H1 (cell line): ENCODE results near the gene BARX2. TPM values are rescaled to one million over a fixed set of nuclear protein-coding genes. Genes with fewer than 3 reads are reported as not detected.

Source experiments
- CTCF ChIA-PET: fragments of 300-600 bp; sonication (Branson Sonifier 250); formaldehyde crosslinking; loops from one replicate; lab custom pipeline; 2021; ENCODE audit not compliant: partially characterized antibody; lab: Charles Lee
- POLR2A ChIA-PET: fragments of 300-600 bp; sonication (Branson Sonifier 250); formaldehyde crosslinking; loops from one replicate; lab custom pipeline; 2021; ENCODE audit warnings: inconsistent platforms; ENCODE audit not compliant: partially characterized antibody; lab: Charles Lee
- DNase-seq, 2 experiments: peaks; one replicate each; pipeline versions ENCODE4 v3.0.0 to v3.0.0-alpha.2; 2010 to 2022; ENCODE audit warnings: low spot score in 2 of 2, low read depth in 1 of 2, mixed read lengths in 1 of 2
- FAIRE-seq: peaks from 2 replicates; lab custom pipeline; 2011; peaks lifted over from hg19 to GRCh38; lab: Jason Lieb, UNC
- H2AFZ ChIP-seq: 2 replicates; pipeline ENCODE4 v1.8.1; 2012; ENCODE audit warnings: low read length, inconsistent platforms
- H2AK5ac ChIP-seq: 2 replicates; pipeline ENCODE4 v1.6.1; 2013; ENCODE audit warnings: low read depth, low read length
- H2BK120ac ChIP-seq: replicated peaks from 2 replicates; pipeline ENCODE3; 2013; ENCODE audit warnings: low read depth, low read length, inconsistent platforms
- H2BK12ac ChIP-seq: 2 replicates; pipeline ENCODE4 v1.6.1; 2013; ENCODE audit warnings: low read depth, low read length
- H2BK15ac ChIP-seq: 2 replicates; pipeline ENCODE4 v1.6.1; 2013; ENCODE audit warnings: low read length
- H2BK20ac ChIP-seq: 2 replicates; pipeline ENCODE4 v1.6.1; 2013; ENCODE audit warnings: low read length
- H2BK5ac ChIP-seq: 2 replicates; pipeline ENCODE4 v1.6.1; 2013; ENCODE audit warnings: low read depth, low read length
- H3K14ac ChIP-seq: 2 replicates; pipeline ENCODE4 v1.6.1; 2013; ENCODE audit warnings: inconsistent platforms; ENCODE audit not compliant: insufficient read length
- H3K18ac ChIP-seq: 2 replicates; pipeline ENCODE4 v1.6.1; 2013; ENCODE audit warnings: low read length; ENCODE audit errors: extremely low read depth
- H3K23ac ChIP-seq: 2 replicates; pipeline ENCODE4 v1.6.1; 2013; ENCODE audit warnings: inconsistent platforms; ENCODE audit not compliant: insufficient read length
- H3K23me2 ChIP-seq: 2 replicates; pipeline ENCODE4 v1.6.1; 2013; ENCODE audit warnings: low read depth, low read length
- H3K27ac ChIP-seq: 2 replicates; pipeline ENCODE4 v1.6.1; 2011; ENCODE audit warnings: low read depth, low read length, inconsistent platforms
- H3K27me3 ChIP-seq, 4 experiments: replicated peaks in 1 of 4; 1 replicate in 1 of 4; 2 replicates in 3 of 4; pipeline versions ENCODE4 v1.6.1 to v1.8.1; 2011 to 2013; ENCODE audit warnings: low read length in 3 of 4, mild to moderate bottlenecking in 3 of 4, inconsistent platforms in 2 of 4, mixed read lengths in 2 of 4, moderate library complexity in 1 of 4; ENCODE audit not compliant: control insufficient read depth in 3 of 4, insufficient read depth in 3 of 4; ENCODE audit errors: extremely low read depth in 1 of 4
- H3K36me3 ChIP-seq, 4 experiments: 2 replicates each; pipeline versions ENCODE4 v1.6.1 to v1.8.1; 2011 to 2013; ENCODE audit warnings: mild to moderate bottlenecking in 4 of 4, low read length in 3 of 4, moderate library complexity in 2 of 4, control low read depth in 1 of 4, inconsistent platforms in 1 of 4; ENCODE audit not compliant: insufficient read depth in 4 of 4, control insufficient read depth in 2 of 4
- H3K4ac ChIP-seq: replicated peaks from 2 replicates; pipeline ENCODE3; 2013; ENCODE audit warnings: low read length, low read depth, mixed read lengths, inconsistent platforms; ENCODE audit not compliant: insufficient read length
- H3K4me1 ChIP-seq, 4 experiments: replicated peaks in 1 of 4; 1 replicate in 1 of 4; 2 replicates in 3 of 4; pipeline versions ENCODE4 v1.6.1 to v1.8.1; 2011 to 2013; ENCODE audit warnings: low read length in 3 of 4, inconsistent platforms in 2 of 4, mixed read lengths in 1 of 4; ENCODE audit not compliant: insufficient read depth in 4 of 4, control insufficient read depth in 3 of 4
- H3K4me2 ChIP-seq, 2 experiments: 2 replicates each; pipeline versions ENCODE4 v1.6.1 to v1.8.1; 2011 to 2013; ENCODE audit warnings: low read depth in 2 of 2, low read length in 2 of 2, control low read depth in 1 of 2, inconsistent platforms in 1 of 2, mild to moderate bottlenecking in 1 of 2; ENCODE audit not compliant: insufficient read depth in 1 of 2
- H3K4me3 ChIP-seq, 4 experiments: fragments of 200-600, 300-600 bp in 1 of 4; sonication (generic), shearing (Covaris generic), sonication (Bioruptor Twin) in 1 of 4; 2 replicates each; pipeline versions ENCODE4 v1.5.1 to v1.8.1; 2011 to 2016; ENCODE audit warnings: low read length in 4 of 4, low read depth in 3 of 4, control low read depth in 2 of 4, inconsistent platforms in 2 of 4, mild to moderate bottlenecking in 2 of 4, mixed read lengths in 1 of 4, moderate library complexity in 1 of 4; ENCODE audit not compliant: insufficient read depth in 2 of 4; ENCODE audit errors: extremely low read depth in 1 of 4
- H3K56ac ChIP-seq: replicated peaks from 2 replicates; pipeline ENCODE3; 2013; ENCODE audit warnings: low read depth, mild to moderate bottlenecking, mixed read lengths, low read length, inconsistent platforms; ENCODE audit not compliant: insufficient read length
- H3K79me1 ChIP-seq: 2 replicates; pipeline ENCODE4 v1.6.1; 2013; ENCODE audit warnings: low read depth, low read length, control low read depth
- H3K79me2 ChIP-seq, 2 experiments: 2 replicates each; pipeline versions ENCODE4 v1.6.1 to v1.8.1; 2012 to 2013; ENCODE audit warnings: low read length in 2 of 2, mild to moderate bottlenecking in 2 of 2, inconsistent platforms in 1 of 2; ENCODE audit not compliant: insufficient read depth in 2 of 2, control insufficient read depth in 1 of 2
- H3K9ac ChIP-seq, 4 experiments: replicated peaks in 1 of 4; 1 replicate in 1 of 4; 2 replicates in 3 of 4; pipeline versions ENCODE4 v1.6.1 to v1.8.1; 2011 to 2013; ENCODE audit warnings: low read depth in 3 of 4, low read length in 3 of 4, control low read depth in 2 of 4, mild to moderate bottlenecking in 2 of 4, moderate library complexity in 2 of 4, inconsistent platforms in 1 of 4; ENCODE audit errors: extremely low read depth in 1 of 4
- H3K9me3 ChIP-seq, 2 experiments: 2 replicates each; pipeline versions ENCODE4 v1.6.1 to v1.8.1; 2012 to 2013; ENCODE audit warnings: mild to moderate bottlenecking in 2 of 2, moderate library complexity in 2 of 2, control low read depth in 1 of 2, inconsistent platforms in 1 of 2, low read depth in 1 of 2, low read length in 1 of 2, mixed read lengths in 1 of 2; ENCODE audit not compliant: insufficient read depth in 2 of 2
- H4K20me1 ChIP-seq, 2 experiments: replicated peaks in 1 of 2; 2 replicates each; pipeline versions ENCODE3 to v1.8.1; 2011 to 2013; ENCODE audit warnings: inconsistent platforms in 2 of 2, low read length in 2 of 2, mild to moderate bottlenecking in 1 of 2; ENCODE audit not compliant: insufficient read depth in 2 of 2, control insufficient read depth in 1 of 2
- H4K5ac ChIP-seq: 2 replicates; pipeline ENCODE4 v1.6.1; 2013; ENCODE audit warnings: low read length, low read depth, mixed read lengths, inconsistent platforms; ENCODE audit not compliant: insufficient read length
- H4K8ac ChIP-seq: 2 replicates; pipeline ENCODE4 v1.8.0; 2013; ENCODE audit warnings: mild to moderate bottlenecking, moderate library complexity, low read length, inconsistent platforms; ENCODE audit not compliant: insufficient read depth; ENCODE audit errors: extremely low read depth
- H4K91ac ChIP-seq: replicated peaks from 2 replicates; pipeline ENCODE3; 2013; ENCODE audit warnings: low read length, mixed read lengths, inconsistent platforms; ENCODE audit not compliant: insufficient read length
- CREB1 ChIP-seq: IDR thresholded peaks from 2 replicates; pipeline ENCODE4 v1.6.1; 2012; ENCODE audit warnings: inconsistent platforms
- CTCF ChIP-seq, 3 experiments: IDR thresholded peaks; 1 replicate in 2 of 3; 2 replicates in 1 of 3; pipeline versions ENCODE4 v1.5.1 to v1.6.1; 2011; ENCODE audit warnings: low read length in 3 of 3, mild to moderate bottlenecking in 3 of 3, inconsistent platforms in 2 of 3, low read depth in 1 of 3, moderate library complexity in 1 of 3; ENCODE audit not compliant: insufficient read depth in 1 of 3; ENCODE audit errors: control extremely low read depth in 1 of 3
- EGR1 ChIP-seq: IDR thresholded peaks from 2 replicates; pipeline ENCODE4 v1.6.1; 2011; ENCODE audit warnings: low read depth, low read length, borderline replicate concordance
- NANOG ChIP-seq: IDR thresholded peaks from 2 replicates; pipeline ENCODE4 v1.6.1; 2011; ENCODE audit warnings: low read length, low read depth, mild to moderate bottlenecking, inconsistent platforms; ENCODE audit not compliant: insufficient read depth, poor library complexity, severe bottlenecking
- NRF1 ChIP-seq: IDR thresholded peaks from 2 replicates; pipeline ENCODE4 v1.6.1; 2011; ENCODE audit warnings: mild to moderate bottlenecking, low read depth, low read length, improper control_type of control experiment
- RAD21 ChIP-seq, 2 experiments: IDR thresholded peaks in 1 of 2; conservative IDR thresholded peaks in 1 of 2; 2 replicates each; pipeline ENCODE4 v1.6.1; 2011; ENCODE audit warnings: low read depth in 2 of 2, low read length in 2 of 2, improper control_type of control experiment in 1 of 2, inconsistent platforms in 1 of 2, mild to moderate bottlenecking in 1 of 2, moderate library complexity in 1 of 2
- SIN3A ChIP-seq, 2 experiments: IDR thresholded peaks in 1 of 2; conservative IDR thresholded peaks in 1 of 2; 2 replicates each; pipeline ENCODE4 v1.6.1; 2011 to 2012; ENCODE audit warnings: low read length in 2 of 2, improper control_type of control experiment in 1 of 2, low read depth in 1 of 2, mild to moderate bottlenecking in 1 of 2
- SIRT6 ChIP-seq: IDR thresholded peaks from one replicate; pipeline ENCODE4 v1.7.1; 2012; ENCODE audit warnings: low read length, inconsistent platforms
- YY1 ChIP-seq: IDR thresholded peaks from 2 replicates; pipeline ENCODE4 v1.6.1; 2011; ENCODE audit warnings: low read depth, mild to moderate bottlenecking, low read length
- WGBS, 2 experiments: shearing (Covaris generic) in 1 of 2; methylation state at CpG; one replicate each; pipeline versions ENCODE4 v1.1.6 to v1.1.7; 2013 to 2015; ENCODE audit warnings: low lambda C conversion rate in 2 of 2, mixed read lengths in 2 of 2, inconsistent platforms in 1 of 2, low coverage in 1 of 2, missing lambda C conversion rate in 1 of 2; ENCODE audit not compliant: insufficient replicate concordance in 2 of 2, insufficient coverage in 1 of 2, insufficient read length in 1 of 2; ENCODE audit errors: extremely low coverage in 1 of 2, missing lambda C conversion rate in 1 of 2; 5-methylcytosine and 5-hydroxymethylcytosine counted together
- polyA plus RNA-seq, 7 experiments: library from polyadenylated mRNA; depleted of rRNA in 3 of 7; stranded (reverse) in 5 of 7; unstranded in 2 of 7; fragments of >200 nt in 5 of 7; fragments of 200-250 nt in 2 of 7; gene quantifications; 1 replicate in 5 of 7; 2 replicates in 1 of 7; 4 replicates in 1 of 7; pipeline versions ENCODE4 v1.2.1 to v1.2.3, GENCODE V29; 2011 to 2013; ENCODE audit warnings: missing spikeins in 2 of 7, mixed read lengths in 2 of 7
- total RNA-seq: library from RNA; stranded (reverse); fragmentation: NEBNext Ultra II Directional; extraction: Animal tissue kit (Norgen Biotek cat#: 25700); gene quantifications from 2 replicates; pipeline ENCODE4 v1.2.1, GENCODE V29; 2021

BARX2 gene
- total and polyA plus RNA-seq, 2 of the 8 experiments (the other 6 are each of a cell fraction or from before 2014, with no cell fraction given) = not detected

GRCh38 chr11:129331871-129332274 is 43.8 kb upstream of the BARX2 start:
- H3K14ac ChIP-seq = no peak overlapping the region
- H3K4me3 ChIP-seq = no peak overlapping the region
- DNase-seq (peak; percentile 64 to 89), FAIRE-seq (peak; percentile 85)
- no peak overlapping the region for H4K91ac ChIP-seq
- H3K23me2 ChIP-seq = no peaks in the 10 kb centered on the region
- no peak overlapping the region for H2BK20ac ChIP-seq
- H3K56ac ChIP-seq = no peak overlapping the region
- no peak overlapping the region for H2AFZ ChIP-seq
- no peaks in the 10 kb centered on the region for H3K79me2 ChIP-seq
- no peaks in the 10 kb centered on the region for H3K9me3 ChIP-seq
- no peak overlapping the region for H2BK12ac ChIP-seq
- ChIA-PET CTCF (interaction anchor here (0.6 to 7.4 kb wide), 22 partner anchors 16 to 440 kb away, joined by 3 to 88 read pairs (median 4); no protein-coding TSS in a partner anchor), POLR2A (interaction anchor here (0.8 kb wide), 1 partner anchor 52 kb away, joined by 3 read pairs; no protein-coding TSS in a partner anchor)
- H4K20me1 ChIP-seq = no peaks in the 10 kb centered on the region
- H4K8ac ChIP-seq = no peak overlapping the region
- H3K4ac ChIP-seq = no peak overlapping the region
- H3K9ac ChIP-seq = no peak overlapping the region
- no peak overlapping the region for H2BK15ac ChIP-seq
- TF ChIP-seq RAD21 (IDR thresholded peaks at IDR 0.05 in 1 of 2, conservative IDR thresholded peaks at IDR 0.05 in 1 of 2; ENCODE audit: low read depth in 2 of 2, low read length in 2 of 2) (peak; percentile 99 to 100), NRF1 (no peak), SIRT6 (no peak), CREB1 (0 out of 2 replicates have a peak, but pooled peaks have one; percentile 20), EGR1 (0 out of 2 replicates have a peak, but pooled peaks have one; percentile 14), NANOG (peak; percentile 35), YY1 (0 out of 2 replicates have a peak, but pooled peaks have one; percentile 61), CTCF (IDR thresholded peaks at IDR 0.05; ENCODE audit: control extremely low read depth in 1 of 3, insufficient read depth in 1 of 3, low read depth in 1 of 3, low read length in 3 of 3) (peak; percentile 93 to 95 (median 94)), SIN3A (conservative IDR thresholded peaks at IDR 0.05 in 1 of 2, IDR thresholded peaks at IDR 0.05 in 1 of 2; ENCODE audit: low read depth in 1 of 2, low read length in 2 of 2) (peak; percentile 75 to 82; a peak in 2 of 4 replicates)
- H2AK5ac ChIP-seq = no peak overlapping the region
- no peaks in the 10 kb centered on the region for H3K79me1 ChIP-seq
- H3K27me3 ChIP-seq = no peaks in the 10 kb centered on the region
- no peak overlapping the region for H3K4me2 ChIP-seq
- H3K27ac ChIP-seq = no peak overlapping the region
- H2BK120ac ChIP-seq = no peak overlapping the region
- H3K4me1 ChIP-seq = peaks cover 0 to 1% (median 0%) of the 10 kb centered on the region in 4 experiments; a peak in 1 of 7 replicates
- no peak overlapping the region for H3K23ac ChIP-seq
- H3K18ac ChIP-seq = no peak overlapping the region
- H2BK5ac ChIP-seq = no peak overlapping the region
- no peaks in the 10 kb centered on the region for H3K36me3 ChIP-seq
- no peak overlapping the region for H4K5ac ChIP-seq
- WGBS, 2 experiments = 25% methylated on average over 11 of the region's 11 CpGs; no CpG with 5 or more reads in 1 of the 2 experiments
